Measurements from ENCODE around the gene MYL6.

Gene MYL6

DNA sequence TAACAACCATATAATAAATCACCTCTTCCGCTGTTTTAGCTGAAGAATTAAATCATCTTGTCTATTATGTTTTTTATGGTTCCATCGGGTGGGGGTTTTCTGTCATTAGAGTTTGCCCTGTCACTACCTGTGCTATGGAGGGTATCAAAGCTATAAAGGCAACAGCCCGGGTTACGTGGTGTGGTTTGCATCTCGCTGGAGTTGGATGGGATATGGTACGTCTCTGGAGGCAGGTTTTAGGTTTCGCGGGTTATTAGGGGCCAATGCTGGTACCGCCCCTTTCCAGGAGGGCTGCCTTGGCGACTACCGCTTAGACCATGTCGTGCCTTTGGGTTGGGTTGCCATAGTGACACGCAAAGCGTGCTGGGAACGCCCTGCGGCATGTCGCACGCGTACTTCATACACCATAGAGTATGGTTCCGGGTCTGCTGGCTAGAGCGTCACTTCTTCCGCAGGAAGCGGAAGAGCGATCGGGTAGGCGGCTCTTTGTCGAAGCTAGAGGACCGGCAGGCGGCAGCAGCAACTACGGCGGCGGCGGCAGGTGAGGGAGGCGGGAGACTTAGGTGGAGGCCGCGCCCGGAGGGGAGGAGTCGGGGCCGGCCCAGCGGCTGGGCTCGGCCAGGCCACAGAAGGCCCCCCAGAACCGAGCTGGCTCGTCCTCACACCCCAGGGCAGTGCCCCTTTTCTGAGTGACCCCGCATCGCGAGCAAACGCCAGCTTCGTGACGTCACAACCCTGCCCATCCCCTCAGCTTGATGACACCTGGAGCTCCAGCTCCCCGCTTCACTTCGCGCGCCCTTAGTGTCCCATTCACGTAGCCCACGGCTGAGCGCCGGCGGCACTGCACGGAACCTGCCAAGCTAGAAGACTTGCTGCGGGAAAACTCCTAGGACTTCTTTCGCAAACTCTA is 40.1 kb upstream of the MYL6 start, which contains the start of gene ZC3H10 (continued):
- TF ChIP-seq ZBTB48 (tag by site-specific recombination; IDR thresholded peaks at IDR 0.05) (peak; percentile 33; the same call in 1 of the 2 replicates), ZBTB49 (tag by site-specific recombination; IDR thresholded peaks at IDR 0.05; ENCODE audit: low read depth) (no peak), TRIM28 (IDR thresholded peaks at IDR 0.05; ENCODE audit: borderline replicate concordance, low read length) (peak; percentile 67; the same call in 1 of the 2 replicates), MYNN (tag by site-specific recombination; IDR thresholded peaks at IDR 0.05; ENCODE audit: borderline replicate concordance) (peak; percentile 46; the same call in 1 of the 2 replicates), ZNF518A (tag by site-specific recombination; conservative IDR thresholded peaks at IDR 0.05; ENCODE audit: low read depth) (peak; percentile 99), ZNF324 (tag by site-specific recombination; IDR thresholded peaks at IDR 0.05) (peak; percentile 93), ZBTB21 (tag by site-specific recombination; IDR thresholded peaks at IDR 0.05) (peak; percentile 97), ZNF747 (tag by site-specific recombination; IDR thresholded peaks at IDR 0.05) (no peak), ZNF843 (tag by site-specific recombination; IDR thresholded peaks at IDR 0.05) (peak; percentile 83), ZNF610 (tag by site-specific recombination; IDR thresholded peaks at IDR 0.05; ENCODE audit: borderline replicate concordance) (peak; percentile 28; the same call in 1 of the 2 replicates), OSR2 (tag by site-specific recombination; IDR thresholded peaks at IDR 0.05) (peak; percentile 42; the same call in 1 of the 2 replicates), ZNF280D (tag by site-specific recombination; IDR thresholded peaks at IDR 0.05) (no peak), YY1 (tag by site-specific recombination; IDR thresholded peaks at IDR 0.05) (peak; percentile 52), GLIS1 (tag by site-specific recombination; IDR thresholded peaks at IDR 0.05) (peak; percentile 84), ZNF391 (tag by site-specific recombination; IDR thresholded peaks at IDR 0.05; ENCODE audit: borderline replicate concordance, low read depth) (peak; percentile 80; the same call in 1 of the 2 replicates), YY2 (tag by site-specific recombination; IDR thresholded peaks at IDR 0.05) (peak; percentile 39; the same call in 1 of the 2 replicates), IKZF3 (tag by site-specific recombination; IDR thresholded peaks at IDR 0.05) (peak; percentile 57), ZNF24 (tag by site-specific recombination; IDR thresholded peaks at IDR 0.05) (peak; percentile 75; the same call in 1 of the 2 replicates), ZNF560 (tag by site-specific recombination; IDR thresholded peaks at IDR 0.05; ENCODE audit: borderline replicate concordance) (no peak), GLI2 (tag by site-specific recombination; IDR thresholded peaks at IDR 0.05; ENCODE audit: borderline replicate concordance, low read depth) (no peak)
- TF ChIP-seq, protein P1, sequence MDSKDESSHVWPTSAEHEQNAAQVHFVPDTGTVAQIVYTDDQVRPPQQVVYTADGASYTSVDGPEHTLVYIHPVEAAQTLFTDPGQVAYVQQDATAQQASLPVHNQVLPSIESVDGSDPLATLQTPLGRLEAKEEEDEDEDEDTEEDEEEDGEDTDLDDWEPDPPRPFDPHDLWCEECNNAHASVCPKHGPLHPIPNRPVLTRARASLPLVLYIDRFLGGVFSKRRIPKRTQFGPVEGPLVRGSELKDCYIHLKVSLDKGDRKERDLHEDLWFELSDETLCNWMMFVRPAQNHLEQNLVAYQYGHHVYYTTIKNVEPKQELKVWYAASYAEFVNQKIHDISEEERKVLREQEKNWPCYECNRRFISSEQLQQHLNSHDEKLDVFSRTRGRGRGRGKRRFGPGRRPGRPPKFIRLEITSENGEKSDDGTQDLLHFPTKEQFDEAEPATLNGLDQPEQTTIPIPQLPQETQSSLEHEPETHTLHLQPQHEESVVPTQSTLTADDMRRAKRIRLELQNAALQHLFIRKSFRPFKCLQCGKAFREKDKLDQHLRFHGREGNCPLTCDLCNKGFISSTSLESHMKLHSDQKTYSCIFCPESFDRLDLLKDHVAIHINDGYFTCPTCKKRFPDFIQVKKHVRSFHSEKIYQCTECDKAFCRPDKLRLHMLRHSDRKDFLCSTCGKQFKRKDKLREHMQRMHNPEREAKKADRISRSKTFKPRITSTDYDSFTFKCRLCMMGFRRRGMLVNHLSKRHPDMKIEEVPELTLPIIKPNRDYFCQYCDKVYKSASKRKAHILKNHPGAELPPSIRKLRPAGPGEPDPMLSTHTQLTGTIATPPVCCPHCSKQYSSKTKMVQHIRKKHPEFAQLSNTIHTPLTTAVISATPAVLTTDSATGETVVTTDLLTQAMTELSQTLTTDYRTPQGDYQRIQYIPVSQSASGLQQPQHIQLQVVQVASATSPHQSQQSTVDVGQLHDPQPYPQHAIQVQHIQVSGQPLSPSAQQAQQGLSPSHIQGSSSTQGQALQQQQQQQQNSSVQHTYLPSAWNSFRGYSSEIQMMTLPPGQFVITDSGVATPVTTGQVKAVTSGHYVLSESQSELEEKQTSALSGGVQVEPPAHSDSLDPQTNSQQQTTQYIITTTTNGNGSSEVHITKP (tag by site-specific recombination; IDR thresholded peaks at IDR 0.05): peak; percentile 95
- TF ChIP-seq, protein P2, sequence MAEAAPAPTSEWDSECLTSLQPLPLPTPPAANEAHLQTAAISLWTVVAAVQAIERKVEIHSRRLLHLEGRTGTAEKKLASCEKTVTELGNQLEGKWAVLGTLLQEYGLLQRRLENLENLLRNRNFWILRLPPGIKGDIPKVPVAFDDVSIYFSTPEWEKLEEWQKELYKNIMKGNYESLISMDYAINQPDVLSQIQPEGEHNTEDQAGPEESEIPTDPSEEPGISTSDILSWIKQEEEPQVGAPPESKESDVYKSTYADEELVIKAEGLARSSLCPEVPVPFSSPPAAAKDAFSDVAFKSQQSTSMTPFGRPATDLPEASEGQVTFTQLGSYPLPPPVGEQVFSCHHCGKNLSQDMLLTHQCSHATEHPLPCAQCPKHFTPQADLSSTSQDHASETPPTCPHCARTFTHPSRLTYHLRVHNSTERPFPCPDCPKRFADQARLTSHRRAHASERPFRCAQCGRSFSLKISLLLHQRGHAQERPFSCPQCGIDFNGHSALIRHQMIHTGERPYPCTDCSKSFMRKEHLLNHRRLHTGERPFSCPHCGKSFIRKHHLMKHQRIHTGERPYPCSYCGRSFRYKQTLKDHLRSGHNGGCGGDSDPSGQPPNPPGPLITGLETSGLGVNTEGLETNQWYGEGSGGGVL (tag by site-specific recombination; IDR thresholded peaks at IDR 0.05): no peak
